Measurements from ENCODE around the gene RHBDF1. TPM values are rescaled to one million over a fixed set of nuclear protein-coding genes. Genes with fewer than 3 reads are reported as not detected.

RHBDF1 gene
- total RNA-seq, 3 donors from 2014 or later (not counting 1 experiment from before 2014, with no cell fraction given): 0.26 to 1.1 (median 0.78) TPM

GRCh38 chr16:58491-59439 is 13.7 kb downstream of the RHBDF1 start:
- no peak overlapping the region for H3K4me3 Mint-ChIP-seq
- Histone ChIP-seq H3K4me1 (ENCODE audit: control insufficient read depth, insufficient read depth, low read length) (peaks cover 5% of the 10 kb centered on the region), H3K9me3 (ENCODE audit: control insufficient read depth, insufficient read depth, low read length) (no peaks in the 10 kb centered on the region), H3K27ac (ENCODE audit: low read length) (no peak overlapping the region), H3K36me3 (ENCODE audit: control insufficient read depth, insufficient read depth, low read length) (peaks cover 9% of the 10 kb centered on the region), H3K4me3 (ENCODE audit: low read length) (no peak overlapping the region), H3K27me3 (ENCODE audit: control insufficient read depth, insufficient read depth, low read length) (no peaks in the 10 kb centered on the region)
- TF ChIP-seq CTCF (IDR thresholded peaks at IDR 0.05): no peak
- ATAC-seq: no peak
- WGBS (ENCODE audit: insufficient coverage): 93% methylated on average over 29 of the region's 29 CpGs
- no peaks in the 10 kb centered on the region for H3K27me3 Mint-ChIP-seq (ENCODE audit: low read depth in 2 of 2)
- no peak for DNase-seq
- peaks cover 0 to 4% of the 10 kb centered on the region in 2 donors for H3K4me1 Mint-ChIP-seq
- H3K36me3 Mint-ChIP-seq: no peaks in the 10 kb centered on the region
- H3K27ac Mint-ChIP-seq: no peak overlapping the region
- H3K9me3 Mint-ChIP-seq: no peaks in the 10 kb centered on the region
- intact Hi-C loops (cut with micrococcal nuclease): no loop called here

- peaks cover 10% of the 10 kb centered on the region for H3K4me1 ChIP-seq (ENCODE audit: control insufficient read depth, insufficient read depth, low read length)
- no peaks in the 10 kb centered on the region for H3K9me3 Mint-ChIP-seq
- H3K27me3 Mint-ChIP-seq (ENCODE audit: low read depth in 2 of 2): no peaks in the 10 kb centered on the region
- H3K4me1 Mint-ChIP-seq: peaks cover 6 to 14% of the 10 kb centered on the region in 2 donors
- ATAC-seq: no peak
- peaks cover 9% of the 10 kb centered on the region for H3K36me3 ChIP-seq (ENCODE audit: control insufficient read depth, insufficient read depth, low read length)
- no peak for TF ChIP-seq CTCF (IDR thresholded peaks at IDR 0.05)
- no peaks in the 10 kb centered on the region for H3K36me3 Mint-ChIP-seq
- H3K27ac Mint-ChIP-seq: no peak overlapping the region
- H3K27me3 ChIP-seq (ENCODE audit: control insufficient read depth, insufficient read depth, low read length): no peaks in the 10 kb centered on the region
- H3K9me3 ChIP-seq (ENCODE audit: control insufficient read depth, insufficient read depth, low read length): no peaks in the 10 kb centered on the region
- H3K27ac ChIP-seq (ENCODE audit: low read length): no peak overlapping the region
- no peak for DNase-seq
- 83% methylated on average over 8 of the region's 8 CpGs for WGBS (ENCODE audit: insufficient coverage)
- intact Hi-C loops (cut with micrococcal nuclease): no loop called here
- H3K4me3 Mint-ChIP-seq: no peak overlapping the region
- no peak overlapping the region for H3K4me3 ChIP-seq (ENCODE audit: low read length)
These were observed 14.7 kb downstream of the RHBDF1 start for GRCh38 chr16:57711-58110.

- Mint-ChIP-seq H3K27me3 (ENCODE audit: low read depth in 2 of 2) (no peaks in the 10 kb centered on the region), H3K9me3 (no peaks in the 10 kb centered on the region), H3K4me1 (peaks cover 10 to 20% of the 10 kb centered on the region in 2 donors), H3K27ac (no peak overlapping the region), H3K36me3 (no peaks in the 10 kb centered on the region), H3K4me3 (peak overlapping the region; percentile 60)
- Histone ChIP-seq H3K4me3 (ENCODE audit: low read length) (no peak overlapping the region), H3K4me1 (ENCODE audit: control insufficient read depth, insufficient read depth, low read length) (peaks cover 18% of the 10 kb centered on the region), H3K27ac (ENCODE audit: low read length) (no peak overlapping the region), H3K27me3 (ENCODE audit: control insufficient read depth, insufficient read depth, low read length) (no peaks in the 10 kb centered on the region), H3K36me3 (ENCODE audit: control insufficient read depth, insufficient read depth, low read length) (peaks cover 9% of the 10 kb centered on the region), H3K9me3 (ENCODE audit: control insufficient read depth, insufficient read depth, low read length) (no peaks in the 10 kb centered on the region)
- ATAC-seq (no peak), DNase-seq (no peak)
- intact Hi-C loops (cut with micrococcal nuclease): no loop called here
- no peak for TF ChIP-seq CTCF (IDR thresholded peaks at IDR 0.05)
- WGBS (ENCODE audit: insufficient coverage): 94% methylated on average over 17 of the region's 17 CpGs
These were observed 16.1 kb downstream of the RHBDF1 start for GRCh38 chr16:56231-56927.
